ENCODE results near the gene ATP9B.
"Not testable (repeated sequence)": the region's sequence is repeated elsewhere in the genome, so short reads cannot be mapped to it uniquely, and the experiment has no call there.

The ATP9B gene

GRCh38 chr18:79069717-79070151, 540 bp downstream of the ATP9B start:
- peak overlapping the region; percentile 79 for H3K4me3 ChIP-seq (ENCODE audit: severe bottlenecking)
- no peak for DNase-seq (ENCODE audit: low spot score)
- no peak; the same call in 2 of the 3 replicates for ATAC-seq (ENCODE audit: low read depth)
- peaks cover 14% of the 10 kb centered on the region for H3K4me1 ChIP-seq (ENCODE audit: insufficient read depth, poor library complexity, severe bottlenecking)
- TF ChIP-seq, protein P1, sequence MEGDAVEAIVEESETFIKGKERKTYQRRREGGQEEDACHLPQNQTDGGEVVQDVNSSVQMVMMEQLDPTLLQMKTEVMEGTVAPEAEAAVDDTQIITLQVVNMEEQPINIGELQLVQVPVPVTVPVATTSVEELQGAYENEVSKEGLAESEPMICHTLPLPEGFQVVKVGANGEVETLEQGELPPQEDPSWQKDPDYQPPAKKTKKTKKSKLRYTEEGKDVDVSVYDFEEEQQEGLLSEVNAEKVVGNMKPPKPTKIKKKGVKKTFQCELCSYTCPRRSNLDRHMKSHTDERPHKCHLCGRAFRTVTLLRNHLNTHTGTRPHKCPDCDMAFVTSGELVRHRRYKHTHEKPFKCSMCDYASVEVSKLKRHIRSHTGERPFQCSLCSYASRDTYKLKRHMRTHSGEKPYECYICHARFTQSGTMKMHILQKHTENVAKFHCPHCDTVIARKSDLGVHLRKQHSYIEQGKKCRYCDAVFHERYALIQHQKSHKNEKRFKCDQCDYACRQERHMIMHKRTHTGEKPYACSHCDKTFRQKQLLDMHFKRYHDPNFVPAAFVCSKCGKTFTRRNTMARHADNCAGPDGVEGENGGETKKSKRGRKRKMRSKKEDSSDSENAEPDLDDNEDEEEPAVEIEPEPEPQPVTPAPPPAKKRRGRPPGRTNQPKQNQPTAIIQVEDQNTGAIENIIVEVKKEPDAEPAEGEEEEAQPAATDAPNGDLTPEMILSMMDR (IDR thresholded peaks at IDR 0.05; ENCODE audit: poor library complexity, severe bottlenecking) = no peak
- no peaks in the 10 kb centered on the region for H3K36me3 ChIP-seq (ENCODE audit: low read depth)
- peak overlapping the region; percentile 39 for H3K27ac ChIP-seq (ENCODE audit: poor library complexity, severe bottlenecking)
- no peaks in the 10 kb centered on the region for H3K9me3 ChIP-seq (ENCODE audit: severe bottlenecking)
- H3K27me3 ChIP-seq (ENCODE audit: insufficient read depth, poor library complexity, severe bottlenecking) = no peaks in the 10 kb centered on the region

GRCh38 chr18:79070486-79070885, 1.3 kb downstream of the ATP9B start:
- DNase-seq (ENCODE audit: low spot score) (no peak), ATAC-seq (ENCODE audit: low read depth) (no peak)
- no peaks in the 10 kb centered on the region for H3K27me3 ChIP-seq (ENCODE audit: insufficient read depth, poor library complexity, severe bottlenecking)
- no peak overlapping the region for H3K27ac ChIP-seq (ENCODE audit: poor library complexity, severe bottlenecking)
- TF ChIP-seq, protein P1 (IDR thresholded peaks at IDR 0.05; ENCODE audit: poor library complexity, severe bottlenecking) = no peak
- no peaks in the 10 kb centered on the region for H3K9me3 ChIP-seq (ENCODE audit: severe bottlenecking)
- no peaks in the 10 kb centered on the region for H3K36me3 ChIP-seq (ENCODE audit: low read depth)
- H3K4me3 ChIP-seq (ENCODE audit: severe bottlenecking) = peak overlapping the region; percentile 79
- H3K4me1 ChIP-seq (ENCODE audit: insufficient read depth, poor library complexity, severe bottlenecking) = peaks cover 14% of the 10 kb centered on the region

GRCh38 chr18:79071037-79071436, 1.8 kb downstream of the ATP9B start:
- no peak overlapping the region for H3K4me3 ChIP-seq (ENCODE audit: severe bottlenecking)
- DNase-seq (ENCODE audit: low spot score) = no peak
- no peaks in the 10 kb centered on the region for H3K36me3 ChIP-seq (ENCODE audit: low read depth)
- H3K27me3 ChIP-seq (ENCODE audit: insufficient read depth, poor library complexity, severe bottlenecking) = no peaks in the 10 kb centered on the region
- peaks cover 14% of the 10 kb centered on the region for H3K4me1 ChIP-seq (ENCODE audit: insufficient read depth, poor library complexity, severe bottlenecking)
- TF ChIP-seq, protein P1 (IDR thresholded peaks at IDR 0.05; ENCODE audit: poor library complexity, severe bottlenecking) = no peak
- no peak for ATAC-seq (ENCODE audit: low read depth)
- no peaks in the 10 kb centered on the region for H3K9me3 ChIP-seq (ENCODE audit: severe bottlenecking)
- H3K27ac ChIP-seq (ENCODE audit: poor library complexity, severe bottlenecking) = no peak overlapping the region

DNA sequence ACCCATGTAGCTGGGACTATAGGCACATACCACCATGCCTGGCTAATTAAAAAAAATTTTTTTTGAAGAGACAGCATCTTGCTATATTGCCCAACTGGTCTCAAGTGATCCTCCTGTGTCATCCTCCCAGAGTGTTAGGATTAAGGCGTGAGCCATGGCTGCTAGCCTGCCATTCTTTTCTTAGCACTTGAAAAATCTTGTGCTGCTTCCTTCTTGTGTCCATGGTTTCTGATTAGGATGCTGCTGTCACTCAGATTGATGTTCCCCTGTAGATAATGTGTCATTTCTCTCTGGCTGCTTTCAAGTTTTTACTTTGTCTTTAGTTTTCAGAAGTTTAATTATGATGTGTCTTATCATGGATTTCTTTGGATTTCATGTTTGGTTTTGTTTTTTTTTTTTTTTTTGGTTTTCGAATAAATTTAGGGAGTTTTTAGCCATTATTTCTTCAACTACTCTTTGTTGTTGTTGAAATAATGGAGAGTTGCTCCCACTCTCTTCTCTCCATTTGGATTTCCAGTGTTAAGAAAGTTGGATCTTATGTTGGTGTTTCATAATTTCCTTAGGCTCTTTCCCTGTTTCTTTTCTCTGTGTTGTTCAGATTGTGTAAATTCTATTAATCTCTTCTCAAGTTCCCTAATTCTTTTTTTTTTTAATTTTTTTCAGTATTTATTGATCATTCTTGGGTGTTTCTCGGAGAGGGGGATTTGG, 2.5 kb downstream of the ATP9B start:
- no peaks in the 10 kb centered on the region for H3K9me3 ChIP-seq (ENCODE audit: severe bottlenecking)
- no peak for DNase-seq (ENCODE audit: low spot score)
- no peak for ATAC-seq (ENCODE audit: low read depth)
- H3K4me3 ChIP-seq (ENCODE audit: severe bottlenecking) = no peak overlapping the region
- TF ChIP-seq, protein P1 (IDR thresholded peaks at IDR 0.05; ENCODE audit: poor library complexity, severe bottlenecking) = no peak
- H3K4me1 ChIP-seq (ENCODE audit: insufficient read depth, poor library complexity, severe bottlenecking) = peaks cover 14% of the 10 kb centered on the region
- H3K36me3 ChIP-seq (ENCODE audit: low read depth) = no peaks in the 10 kb centered on the region
- H3K27ac ChIP-seq (ENCODE audit: poor library complexity, severe bottlenecking) = no peak overlapping the region
- H3K27me3 ChIP-seq (ENCODE audit: insufficient read depth, poor library complexity, severe bottlenecking) = no peaks in the 10 kb centered on the region

GRCh38 chr18:79072655-79073054, 3.5 kb downstream of the ATP9B start:
- H3K4me3 ChIP-seq (ENCODE audit: severe bottlenecking); H3K27me3 ChIP-seq (ENCODE audit: insufficient read depth, poor library complexity, severe bottlenecking); H3K36me3 ChIP-seq (ENCODE audit: low read depth); H3K27ac ChIP-seq (ENCODE audit: poor library complexity, severe bottlenecking); DNase-seq (ENCODE audit: low spot score); H3K9me3 ChIP-seq (ENCODE audit: severe bottlenecking); ATAC-seq (ENCODE audit: low read depth): not testable (repeated sequence)
- H3K4me1 ChIP-seq (ENCODE audit: insufficient read depth, poor library complexity, severe bottlenecking) = peaks cover 14% of the 10 kb centered on the region
